Endothelial cell (in vitro differentiated cells): ENCODE data around the gene GFOD1. TPM values are rescaled to one million over a fixed set of nuclear protein-coding genes. Genes with fewer than 3 reads are reported as not detected.

Experiments
- DNase-seq: peaks from one replicate; pipeline ENCODE4 v3.0.0; 2021; ENCODE audit warnings: low spot score
- H3K27ac Mint-ChIP-seq: one replicate; pipeline ENCODE4 v1.8.0; 2021; ENCODE audit warnings: mixed read lengths, inconsistent platforms; ENCODE audit not compliant: unreplicated experiment
- H3K27me3 Mint-ChIP-seq: one replicate; pipeline ENCODE4 v1.8.0; 2021; ENCODE audit warnings: mild to moderate bottlenecking, moderate library complexity, mixed read lengths, inconsistent platforms; ENCODE audit not compliant: unreplicated experiment
- H3K36me3 Mint-ChIP-seq: one replicate; pipeline ENCODE4 v1.8.0; 2021; ENCODE audit warnings: mild to moderate bottlenecking, low read depth, mixed read lengths, inconsistent platforms; ENCODE audit not compliant: unreplicated experiment
- H3K4me1 Mint-ChIP-seq: one replicate; pipeline ENCODE4 v1.8.0; 2021; ENCODE audit warnings: mild to moderate bottlenecking, mixed read lengths, inconsistent platforms; ENCODE audit not compliant: unreplicated experiment
- H3K4me3 Mint-ChIP-seq: one replicate; pipeline ENCODE4 v1.8.0; 2021; ENCODE audit warnings: mild to moderate bottlenecking, mixed read lengths, inconsistent platforms; ENCODE audit not compliant: unreplicated experiment
- H3K9me3 Mint-ChIP-seq: one replicate; pipeline ENCODE4 v1.8.0; 2021; ENCODE audit warnings: mixed read lengths, inconsistent platforms; ENCODE audit not compliant: unreplicated experiment
- CTCF ChIP-seq: fragments of 200-600 bp; sonication (generic); IDR thresholded peaks from one replicate; pipeline ENCODE4 v1.5.0; 2021; ENCODE audit warnings: antibody characterized with exemption; ENCODE audit not compliant: unreplicated experiment
- total RNA-seq: library from RNA; stranded (reverse); fragmentation: NEBNext Ultra II Directional; extraction: Animal tissue kit (Norgen Biotek cat#: 25700); gene quantifications from one replicate; pipeline ENCODE4 v1.2.1, GENCODE V29; 2021; ENCODE audit not compliant: unreplicated experiment

The GFOD1 gene
- total RNA-seq, 1 donor from 2014 or later, result 47.6 TPM

DNA sequence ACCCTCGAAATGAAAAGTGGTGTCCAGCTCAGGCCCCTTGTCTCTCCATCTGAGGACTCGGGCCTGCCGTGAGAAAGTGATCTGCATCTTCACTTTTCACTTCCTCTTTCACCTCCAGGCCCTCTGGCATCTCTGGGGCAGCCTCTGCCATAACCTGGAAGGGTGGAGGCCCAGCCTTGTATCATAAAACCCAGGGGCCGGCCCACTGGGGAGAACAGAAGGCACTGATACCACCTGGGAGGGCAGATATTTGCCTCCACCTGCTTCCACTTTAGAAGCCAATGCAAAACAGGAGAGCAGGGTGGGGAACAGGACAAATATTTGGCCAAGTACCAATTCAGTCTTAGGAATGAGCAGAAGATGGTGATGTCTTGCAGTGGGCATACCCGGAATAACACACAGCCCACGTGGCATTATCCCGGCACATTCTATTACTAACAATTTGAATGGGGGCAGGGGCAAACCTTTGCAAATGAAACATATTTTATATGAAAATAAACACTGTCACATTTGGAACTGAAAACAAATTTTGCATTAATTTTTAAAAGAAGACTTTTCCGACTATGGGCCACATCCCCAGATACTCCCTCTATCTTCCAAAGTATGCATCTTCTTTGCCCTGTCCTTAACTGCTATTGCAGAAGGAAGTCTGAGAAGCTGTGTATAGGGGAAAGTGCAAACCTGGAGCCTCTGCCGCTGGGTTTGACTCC, 89.9 kb downstream of the GFOD1 start:
- peaks cover 59% of the 10 kb centered on the region for H3K4me1 Mint-ChIP-seq
- TF ChIP-seq CTCF, result no peak
- no peaks in the 10 kb centered on the region for H3K36me3 Mint-ChIP-seq
- no peaks in the 10 kb centered on the region for H3K9me3 Mint-ChIP-seq
- H3K27ac Mint-ChIP-seq, result no peak overlapping the region
- no peak for DNase-seq
- peaks cover 5% of the 10 kb centered on the region for H3K27me3 Mint-ChIP-seq
- no peak overlapping the region for H3K4me3 Mint-ChIP-seq

GRCh38 chr6:13396241-13396792, 91.1 kb downstream of the GFOD1 start:
- no peak overlapping the region for H3K4me3 Mint-ChIP-seq
- no peak for TF ChIP-seq CTCF
- H3K4me1 Mint-ChIP-seq, result peaks cover 54% of the 10 kb centered on the region
- H3K36me3 Mint-ChIP-seq, result no peaks in the 10 kb centered on the region
- peaks cover 5% of the 10 kb centered on the region for H3K27me3 Mint-ChIP-seq
- DNase-seq, result no peak
- no peaks in the 10 kb centered on the region for H3K9me3 Mint-ChIP-seq
- peak overlapping the region; percentile 33 for H3K27ac Mint-ChIP-seq

- DNase-seq, result no peak
- Mint-ChIP-seq H3K27me3 (peaks cover 4% of the 10 kb centered on the region), H3K36me3 (peaks cover 5% of the 10 kb centered on the region), H3K4me1 (peaks cover 52% of the 10 kb centered on the region), H3K9me3 (no peaks in the 10 kb centered on the region), H3K27ac (peak overlapping the region; percentile 27), H3K4me3 (no peak overlapping the region)
- TF ChIP-seq CTCF, result no peak
These were observed 91.8 kb downstream of the GFOD1 start for GRCh38 chr6:13395272-13396237.

GRCh38 chr6:13392462-13392861, 94.9 kb downstream of the GFOD1 start:
- TF ChIP-seq CTCF, result no peak
- peaks cover 13% of the 10 kb centered on the region for H3K36me3 Mint-ChIP-seq
- no peak overlapping the region for H3K27ac Mint-ChIP-seq
- H3K4me1 Mint-ChIP-seq, result peaks cover 29% of the 10 kb centered on the region
- H3K27me3 Mint-ChIP-seq, result peaks cover 1% of the 10 kb centered on the region
- no peak for DNase-seq
- no peaks in the 10 kb centered on the region for H3K9me3 Mint-ChIP-seq
- no peak overlapping the region for H3K4me3 Mint-ChIP-seq
